PC-3 (cell line): Measurements from ENCODE around the gene KDM2B. TPM values are rescaled to one million over a fixed set of nuclear protein-coding genes. Genes with fewer than 3 reads are reported as not detected.

Experiments used
- ATAC-seq: fragments of 200-7000 bp; cut with Tn5 transposase; 2 replicates; pipeline ENCODE4 v1.9.1; 2020; ENCODE audit warnings: mild to moderate bottlenecking, moderate library complexity
- BruUV-seq: library from RNA; stranded (reverse); fragments of 400-500 nt; replicated peaks from 2 replicates; lab custom pipeline; 2021; lab: Mats Ljungman, UMichigan
- CTCF ChIA-PET: fragments of 300-600 bp; sonication (Branson Sonifier 250); formaldehyde crosslinking; loops from one replicate; lab custom pipeline; 2022; ENCODE audit warnings: antibody characterized with exemption; lab: Charles Lee
- POLR2A ChIA-PET: fragments of 300-600 bp; sonication (Branson Sonifier 250); formaldehyde crosslinking; loops from one replicate; lab custom pipeline; 2022; ENCODE audit warnings: antibody characterized with exemption; ENCODE audit not compliant: unreplicated experiment; lab: Charles Lee
- DNase-seq: peaks from one replicate; pipeline ENCODE4 v3.0.0-alpha.2; 2015
- H2AFZ ChIP-seq: fragments of 300-600 bp; sonication (generic); 2 replicates; pipeline ENCODE4 v1.6.0; 2016; ENCODE audit warnings: antibody characterized with exemption, low read length
- H3F3A ChIP-seq: fragments of 300-600 bp; sonication (generic); one replicate; pipeline ENCODE4 v1.6.0; 2017; ENCODE audit warnings: antibody characterized with exemption, low read length, control low read depth, mild to moderate bottlenecking; ENCODE audit not compliant: unreplicated experiment
- H3K27ac ChIP-seq: fragments of 300-600 bp; sonication (generic); 2 replicates; pipeline ENCODE4 v1.5.1; 2016; ENCODE audit warnings: mild to moderate bottlenecking, low read length
- H3K27me3 ChIP-seq: fragments of 300-600 bp; sonication (generic); 2 replicates; pipeline ENCODE4 v1.6.1; 2016; ENCODE audit warnings: low read length, mixed read lengths
- H3K36me3 ChIP-seq: fragments of 300-600 bp; sonication (generic); 2 replicates; pipeline ENCODE4 v1.6.1; 2016; ENCODE audit warnings: low read depth, mixed run types, low read length, mixed read lengths
- H3K4me1 ChIP-seq: fragments of 300-600 bp; sonication (generic); 2 replicates; pipeline ENCODE4 v1.5.1; 2016; ENCODE audit warnings: low read length; ENCODE audit not compliant: insufficient read depth
- H3K4me2 ChIP-seq: fragments of 300-600 bp; sonication (generic); 2 replicates; pipeline ENCODE4 v1.6.0; 2016; ENCODE audit warnings: low read length
- H3K4me3 ChIP-seq: fragments of 300-600 bp; sonication (generic); 2 replicates; pipeline ENCODE4 v1.5.1; 2016; ENCODE audit warnings: mild to moderate bottlenecking, low read length, mixed read lengths
- H3K79me2 ChIP-seq: fragments of 300-600 bp; sonication (generic); 2 replicates; pipeline ENCODE4 v1.6.1; 2017; ENCODE audit warnings: low read length, mixed read lengths
- H3K9ac ChIP-seq: fragments of 300-600 bp; sonication (generic); 2 replicates; pipeline ENCODE4 v1.6.0; 2016; ENCODE audit warnings: mild to moderate bottlenecking, low read length
- H3K9me2 ChIP-seq: fragments of 300-600 bp; sonication (generic); replicated peaks from 2 replicates; pipeline ENCODE4 v1.6.1; 2016; ENCODE audit warnings: mixed run types, low read length, mixed read lengths
- H3K9me3 ChIP-seq: fragments of 300-600 bp; sonication (generic); 2 replicates; pipeline ENCODE4 v1.6.1; 2016; ENCODE audit warnings: low read length, mixed read lengths
- H4K20me1 ChIP-seq: fragments of 300-600 bp; sonication (generic); 2 replicates; pipeline ENCODE4 v1.6.1; 2016; ENCODE audit warnings: low read length, mixed read lengths
- EZH2 ChIP-seq: fragments of 300-600 bp; sonication (generic); IDR thresholded peaks from one replicate; pipeline ENCODE4 v1.6.1; 2017; ENCODE audit warnings: antibody characterized with exemption, mild to moderate bottlenecking, low read length; ENCODE audit not compliant: unreplicated experiment
- EZH2phosphoT487 ChIP-seq: fragments of 300-600 bp; sonication (generic); IDR thresholded peaks from 2 replicates; pipeline ENCODE4 v1.6.1; 2018; ENCODE audit warnings: mild to moderate bottlenecking, antibody characterized with exemption, low read length, borderline replicate concordance
- intact Hi-C: fragments of 100-400 bp; cut with micrococcal nuclease; formaldehyde crosslinking; loops from 2 replicates; pipeline ENCODE4 v1.9.0; 2023
- total RNA-seq: library from RNA; depleted of rRNA; stranded (reverse); fragments of >200 nt; gene quantifications from 2 replicates; pipeline ENCODE4 v1.2.3, GENCODE V29; 2014
- TF ChIP-seq, protein P1 (sequence below): fragments of 300-600 bp; sonication (generic); conservative IDR thresholded peaks from 2 replicates; pipeline ENCODE4 v1.5.1; 2017; ENCODE audit warnings: antibody characterized with exemption, low read depth, mild to moderate bottlenecking, low read length

The KDM2B gene
- total RNA-seq, 1 experiment from 2014 or later: 52.5 TPM

DNA sequence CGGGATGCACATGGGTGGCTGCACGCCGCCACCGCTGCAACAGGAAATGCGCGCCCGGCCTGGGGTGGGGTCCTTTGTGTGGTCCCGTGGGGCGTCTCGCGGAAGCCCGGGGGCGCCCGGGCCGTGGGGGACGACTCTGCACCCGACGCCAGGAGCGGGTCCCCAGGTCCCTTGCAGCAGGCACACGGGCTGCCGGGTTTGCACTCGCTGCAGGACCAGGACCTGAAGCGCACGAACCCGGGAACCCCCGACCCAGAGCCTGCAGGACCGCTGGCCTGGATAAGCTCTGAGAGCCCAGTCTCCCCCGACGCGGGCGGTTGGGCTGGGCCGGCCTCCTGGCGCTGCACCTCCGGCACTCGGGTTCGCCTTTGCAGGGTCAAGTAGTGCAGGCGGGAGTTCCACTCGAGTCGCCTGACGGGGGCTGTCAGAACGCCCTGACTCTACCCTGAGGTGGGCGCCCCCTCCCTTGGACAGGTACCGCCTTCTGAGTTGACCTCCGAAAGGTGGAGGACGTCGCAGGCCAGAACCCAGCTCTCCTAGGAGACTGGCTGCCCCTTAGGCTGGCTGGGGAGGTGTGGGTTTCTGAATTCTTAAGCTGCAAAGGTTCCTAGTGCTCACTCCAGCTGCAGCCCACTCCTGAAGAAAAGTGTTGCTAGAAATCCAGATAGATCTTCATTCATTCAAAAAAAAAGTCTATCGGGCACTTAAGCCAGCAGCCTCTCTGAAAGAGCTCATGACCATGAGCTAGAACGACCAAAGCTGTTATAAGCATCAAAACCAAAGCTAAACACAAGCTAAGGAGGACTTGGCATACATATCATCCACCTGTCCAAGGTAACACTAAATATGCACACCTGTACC is 113.0 kb downstream of the KDM2B start:
- Histone ChIP-seq H3K9me2 (no peaks in the 10 kb centered on the region), H4K20me1 (peaks cover 14% of the 10 kb centered on the region), H3F3A (no peaks in the 10 kb centered on the region), H3K27ac (no peak overlapping the region), H3K79me2 (peaks cover 36% of the 10 kb centered on the region), H3K27me3 (no peaks in the 10 kb centered on the region), H3K4me1 (peaks cover 16% of the 10 kb centered on the region), H2AFZ (peak overlapping the region; percentile 81), H3K4me2 (peak overlapping the region; percentile 94), H3K9me3 (no peaks in the 10 kb centered on the region), H3K9ac (peak overlapping the region; percentile 41; the same call in 1 of the 2 replicates), H3K36me3 (no peaks in the 10 kb centered on the region), H3K4me3 (peak overlapping the region; percentile 71)
- TF ChIP-seq EZH2phosphoT487 (no peak), EZH2 (no peak)
- TF ChIP-seq, protein P1, sequence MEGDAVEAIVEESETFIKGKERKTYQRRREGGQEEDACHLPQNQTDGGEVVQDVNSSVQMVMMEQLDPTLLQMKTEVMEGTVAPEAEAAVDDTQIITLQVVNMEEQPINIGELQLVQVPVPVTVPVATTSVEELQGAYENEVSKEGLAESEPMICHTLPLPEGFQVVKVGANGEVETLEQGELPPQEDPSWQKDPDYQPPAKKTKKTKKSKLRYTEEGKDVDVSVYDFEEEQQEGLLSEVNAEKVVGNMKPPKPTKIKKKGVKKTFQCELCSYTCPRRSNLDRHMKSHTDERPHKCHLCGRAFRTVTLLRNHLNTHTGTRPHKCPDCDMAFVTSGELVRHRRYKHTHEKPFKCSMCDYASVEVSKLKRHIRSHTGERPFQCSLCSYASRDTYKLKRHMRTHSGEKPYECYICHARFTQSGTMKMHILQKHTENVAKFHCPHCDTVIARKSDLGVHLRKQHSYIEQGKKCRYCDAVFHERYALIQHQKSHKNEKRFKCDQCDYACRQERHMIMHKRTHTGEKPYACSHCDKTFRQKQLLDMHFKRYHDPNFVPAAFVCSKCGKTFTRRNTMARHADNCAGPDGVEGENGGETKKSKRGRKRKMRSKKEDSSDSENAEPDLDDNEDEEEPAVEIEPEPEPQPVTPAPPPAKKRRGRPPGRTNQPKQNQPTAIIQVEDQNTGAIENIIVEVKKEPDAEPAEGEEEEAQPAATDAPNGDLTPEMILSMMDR: no peak
- DNase-seq (no peak), ATAC-seq (peak; percentile 14)
- ChIA-PET CTCF (interaction anchor here (0.6 to 1.0 kb wide), 2 partner anchors 12 to 669 kb away, joined by 4 to 6 read pairs; no protein-coding TSS in a partner anchor), POLR2A (no interaction called here)
- no TSS peak for BruUV-seq
- intact Hi-C loops: no loop called here

DNA sequence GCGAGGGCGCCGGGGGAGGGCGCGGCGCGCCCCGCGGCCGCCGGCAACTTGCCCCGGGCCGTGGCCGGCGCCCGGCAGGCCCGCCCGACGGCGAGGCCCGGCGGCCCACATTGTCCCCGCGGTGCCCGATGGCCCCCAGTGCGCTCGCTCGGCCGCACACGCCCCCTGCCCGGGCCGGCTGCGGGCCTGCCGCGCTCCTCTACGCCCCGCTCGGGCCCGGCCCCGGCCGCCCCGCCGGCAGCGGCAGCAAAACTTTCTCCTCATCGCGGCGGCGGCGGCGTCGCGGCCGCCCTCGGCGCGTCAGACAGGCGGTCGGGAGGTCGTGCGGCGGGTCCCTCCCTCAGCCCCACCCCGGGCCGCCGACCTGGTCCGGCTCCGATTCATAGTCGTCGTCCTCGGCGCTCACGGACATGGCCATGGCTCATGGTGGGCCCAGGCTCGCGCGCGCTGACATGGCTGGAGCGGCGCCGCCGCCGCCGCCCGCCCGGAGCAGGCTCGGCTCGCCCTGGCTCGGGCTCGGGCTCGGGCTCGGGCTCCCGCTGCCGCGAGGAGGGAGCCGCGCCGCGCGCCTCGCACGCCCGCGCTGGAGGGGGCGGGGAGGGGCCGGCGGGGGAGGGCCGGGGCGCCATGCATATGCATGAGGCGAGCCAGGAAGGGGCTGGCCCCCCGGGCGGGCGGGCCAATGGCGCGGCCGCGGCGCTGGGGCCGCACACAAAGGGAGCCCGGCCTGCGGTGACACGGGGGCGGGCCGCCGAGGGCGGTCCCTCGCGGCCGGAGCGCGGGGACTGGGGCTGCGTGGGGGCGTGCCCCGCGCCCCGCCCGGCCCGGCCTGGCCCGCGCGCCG is 113.8 kb downstream of the KDM2B start:
- H3K4me1 ChIP-seq: peaks cover 16% of the 10 kb centered on the region
- no peaks in the 10 kb centered on the region for H3K27me3 ChIP-seq
- H3K4me3 ChIP-seq: peak overlapping the region; percentile 76
- peak; percentile 93 for ATAC-seq
- TF ChIP-seq, protein P1: no peak
- no peak for TF ChIP-seq EZH2phosphoT487
- TF ChIP-seq EZH2: no peak
- intact Hi-C loops: no loop called here
- POLR2A ChIA-PET: no interaction called here
- peaks cover 44% of the 10 kb centered on the region for H3K79me2 ChIP-seq
- peak overlapping the region; percentile 94 for H3K4me2 ChIP-seq
- H3K9me2 ChIP-seq: no peaks in the 10 kb centered on the region
- H3K9me3 ChIP-seq: no peaks in the 10 kb centered on the region
- no peak overlapping the region for H3K27ac ChIP-seq
- no peaks in the 10 kb centered on the region for H3K36me3 ChIP-seq
- H3K9ac ChIP-seq: peak overlapping the region; percentile 51; the same call in 1 of the 2 replicates
- peak; percentile 98 for DNase-seq
- CTCF ChIA-PET: no interaction called here
- no peaks in the 10 kb centered on the region for H3F3A ChIP-seq
- peaks cover 14% of the 10 kb centered on the region for H4K20me1 ChIP-seq
- H2AFZ ChIP-seq: peak overlapping the region; percentile 81
- no TSS peak for BruUV-seq
